ENCODE results near the gene C6orf132. TPM values are rescaled to one million over a fixed set of nuclear protein-coding genes. Genes with fewer than 3 reads are reported as not detected.
A peak's percentile ranks its signal among the peaks of the same experiment; 100 is the strongest.

The C6orf132 gene
- total and polyA plus RNA-seq, 2 of the 4 experiments (the other 2 are of a cell fraction) = 0.72 to 1.7 TPM

GRCh38 chr6:42166444-42167141, 24.2 kb upstream of the C6orf132 start (continued):
- TF ChIP-seq SMC3 (IDR thresholded peaks at IDR 0.05; ENCODE audit: low read depth, low read length) = peak; percentile 94

- DNase-seq (peak; percentile 71), ATAC-seq (ENCODE audit: low read depth) (peak; percentile 13; the same call in 1 of the 2 replicates)
- Histone ChIP-seq H4K20me1 (ENCODE audit: insufficient read depth, low read length) (no peaks in the 10 kb centered on the region), H4K91ac (ENCODE audit: insufficient read depth, low read depth, low read length) (no peak overlapping the region), H3K4me1 (ENCODE audit: control insufficient read depth, insufficient read depth, low read length) (peaks cover 9% of the 10 kb centered on the region), H4K5ac (ENCODE audit: low read depth, low read length) (peak overlapping the region; percentile 0; the same call in 1 of the 2 replicates), H3K27me3 (ENCODE audit: control insufficient read depth, insufficient read depth, low read length) (peaks cover 5% of the 10 kb centered on the region), H3K79me1 (ENCODE audit: low read depth in 1 of 2, low read length in 2 of 2) (no peaks in the 10 kb centered on the region), H3K56ac (ENCODE audit: extremely low read depth, insufficient read depth, low read length) (no peak overlapping the region), H2AK9ac (replicated peaks; ENCODE audit: low read depth, low read length, poor library complexity) (no peak overlapping the region), H3K9me3 (ENCODE audit: control insufficient read depth, insufficient read depth, low read length) (no peaks in the 10 kb centered on the region), H2BK120ac (ENCODE audit: low read depth, low read length) (peak overlapping the region; percentile 20; the same call in 1 of the 2 replicates), H3K9me1 (ENCODE audit: insufficient read depth, low read length) (no peaks in the 10 kb centered on the region), H3K9ac (ENCODE audit: low read depth, low read length) (no peak overlapping the region), H4K8ac (ENCODE audit: low read depth in 2 of 2, low read length in 2 of 2) (no peak overlapping the region), H3K14ac (replicated peaks; ENCODE audit: low read depth, low read length) (peak overlapping the region; percentile 4; the same call in 1 of the 2 replicates), H3K4me3 (ENCODE audit: insufficient read depth, low read depth, low read length) (no peak overlapping the region), H3K36me3 (ENCODE audit: control insufficient read depth, insufficient read depth, low read length) (no peaks in the 10 kb centered on the region), H3K18ac (ENCODE audit: low read depth, low read length) (no peak overlapping the region), H2AK5ac (ENCODE audit: low read depth, low read length) (peak overlapping the region; percentile 24), H3K23ac (ENCODE audit: low read depth, low read length) (0 out of 2 replicates have a peak overlapping the region, but pooled peaks have one; percentile 19), H3K4ac (ENCODE audit: low read depth, low read length) (peak overlapping the region; percentile 76), H3K4me2 (ENCODE audit: low read depth, low read length) (no peak overlapping the region), H3K27ac (ENCODE audit: insufficient read depth, low read length) (no peak overlapping the region), H2BK20ac (ENCODE audit: low read depth, low read length) (peak overlapping the region; percentile 26; the same call in 1 of the 2 replicates), H2AFZ (replicated peaks; ENCODE audit: low read length, poor library complexity) (peak overlapping the region; percentile 47), H2BK15ac (ENCODE audit: low read depth, low read length) (peak overlapping the region; percentile 34; the same call in 1 of the 3 replicates), H2BK5ac (ENCODE audit: low read depth, low read length, poor library complexity, severe bottlenecking) (no peak overlapping the region)
- dilution Hi-C loops (cut with HindIII; ENCODE audit: low sequenced_read_pairs, unreplicated experiment) (no loop called here), intact Hi-C loops (cut with micrococcal nuclease) (loop anchor here (10.0 kb wide), 1 partner anchor 380 kb away; the partner anchor contains the start of genes PRICKLE4 and TOMM6), in situ Hi-C loops (cut with MboI; ENCODE audit: low sequenced_read_pairs) (loop anchor here (5.0 kb wide), 1 partner anchor 88 kb away; no protein-coding TSS in a partner anchor)
- TF ChIP-seq NFE2L2 (IDR thresholded peaks at IDR 0.05; ENCODE audit: low read depth, low read length) = peak; percentile 48; the same call in 1 of the 2 replicates
- no peak for TF ChIP-seq CHD1 (IDR thresholded peaks at IDR 0.05; ENCODE audit: low read depth, low read length)
- TF ChIP-seq RAD21 (IDR thresholded peaks at IDR 0.05; ENCODE audit: low read length) = no peak
- no TSS peak for BruUV-seq (replicated peaks)
- ChIA-PET CTCF (interaction anchor here (0.9 kb wide), 1 partner anchor 90 kb away, joined by 3 read pairs; no protein-coding TSS in a partner anchor), POLR2A (ENCODE audit: unreplicated experiment) (no interaction called here)
- 78% methylated on average over 7 of the region's 9 CpGs; no CpG with 5 or more reads in 1 of the 2 experiments for WGBS, 2 experiments (ENCODE audit: extremely low coverage in 2 of 2, insufficient read length in 1 of 2)
Measured at GRCh38 chr6:42165016-42165415, 22.6 kb upstream of the C6orf132 start.

Measured in IMR-90 (cell line).